ACHN (cell line): ENCODE data around the gene STXBP1.
"Not testable (repeated sequence)": the region's sequence is repeated elsewhere in the genome, so short reads cannot be mapped to it uniquely, and the experiment has no call there.

ENCODE experiments used
- DNase-seq: peaks from one replicate; pipeline ENCODE4 v3.0.0-alpha.2; 2015
- in situ Hi-C: cut with HindIII; loops from 2 replicates; pipeline ENCODE4 v1.10.0; 2017; ENCODE audit warnings: low sequenced_read_pairs, low pct_ligation_motif_present, low pct_unique_long_range_greater_than_20kb

The STXBP1 gene

GRCh38 chr9:127575875-127576778 is 36.0 kb upstream of the STXBP1 start:
- peak; percentile 23 for DNase-seq
- in situ Hi-C loops, result no loop called here

GRCh38 chr9:127577194-127577593 is 34.9 kb upstream of the STXBP1 start:
- in situ Hi-C loops, DNase-seq: not testable (repeated sequence)

- no peak for DNase-seq
- in situ Hi-C loops, result no loop called here
These were observed 33.5 kb upstream of the STXBP1 start for GRCh38 chr9:127578627-127578951.

- peak; percentile 96 for DNase-seq
- in situ Hi-C loops, result no loop called here
These were observed 32.9 kb upstream of the STXBP1 start for GRCh38 chr9:127578952-127579853.

DNA sequence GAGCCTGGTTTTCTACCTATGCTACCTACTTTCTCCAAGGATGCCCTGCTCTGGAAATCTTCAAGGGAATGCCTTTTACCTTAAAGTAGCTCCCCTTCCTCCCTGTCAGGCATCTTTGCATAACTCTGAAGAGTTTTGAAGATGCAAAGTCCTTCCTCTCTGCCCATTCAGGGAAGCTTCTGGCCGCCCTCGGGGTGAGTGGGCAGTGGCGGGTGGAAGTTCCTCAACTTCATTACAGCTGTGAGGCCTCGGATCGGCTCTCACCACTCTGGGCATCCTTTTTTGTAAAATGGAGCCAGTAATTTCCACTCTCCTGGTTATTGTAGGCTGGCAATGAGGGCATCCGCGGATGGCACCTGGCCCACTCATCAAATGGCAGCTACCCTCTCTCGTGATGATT is 31.7 kb upstream of the STXBP1 start:
- DNase-seq, result no peak
- in situ Hi-C loops, result no loop called here

DNA sequence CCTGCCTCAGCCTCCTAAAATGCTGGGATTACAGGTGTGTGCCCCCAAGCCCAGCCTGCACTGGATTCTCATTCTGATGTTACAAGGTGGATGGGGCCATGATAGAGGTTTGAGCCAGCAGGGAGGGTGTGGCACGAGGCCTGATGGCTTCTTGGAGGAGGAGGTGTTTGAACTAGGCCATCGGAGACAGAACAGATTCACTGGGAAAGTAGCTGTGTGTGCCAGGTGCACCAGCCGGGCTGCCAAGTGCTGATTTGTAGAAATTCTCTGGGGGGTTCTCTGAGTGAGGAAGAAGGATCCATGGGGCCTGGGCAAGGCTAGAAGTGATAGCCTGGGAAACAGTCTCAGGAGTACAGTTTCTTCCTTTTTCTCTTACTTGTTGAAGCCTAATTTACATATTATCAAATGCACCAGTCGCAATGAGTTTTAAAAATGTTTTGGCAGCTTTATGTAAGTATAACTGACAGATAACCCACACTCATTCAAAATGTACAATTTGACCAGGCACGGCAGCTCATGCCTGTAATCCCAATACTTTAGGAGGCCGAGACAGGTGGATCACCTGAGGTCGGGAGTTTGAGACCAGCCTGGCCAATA is 31.1 kb upstream of the STXBP1 start:
- in situ Hi-C loops, result no loop called here
- no peak for DNase-seq

DNA sequence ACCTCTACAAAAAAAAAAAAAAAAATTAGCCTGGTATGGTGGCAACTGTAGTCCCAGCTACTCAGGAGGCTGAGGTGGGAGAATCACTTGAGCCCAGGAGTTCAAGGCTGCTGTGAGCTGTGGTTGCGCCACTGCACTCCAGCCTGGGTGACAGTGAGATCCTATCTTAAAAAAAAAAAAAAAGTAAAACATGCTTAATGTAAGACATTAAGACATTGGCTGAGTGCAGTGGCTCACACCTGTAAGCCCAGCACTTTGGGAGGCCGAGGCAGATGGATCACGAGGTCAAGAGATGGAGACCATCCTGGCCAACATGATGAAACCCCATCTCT is 27.6 kb upstream of the STXBP1 start:
- in situ Hi-C loops, DNase-seq: not testable (repeated sequence)

DNA sequence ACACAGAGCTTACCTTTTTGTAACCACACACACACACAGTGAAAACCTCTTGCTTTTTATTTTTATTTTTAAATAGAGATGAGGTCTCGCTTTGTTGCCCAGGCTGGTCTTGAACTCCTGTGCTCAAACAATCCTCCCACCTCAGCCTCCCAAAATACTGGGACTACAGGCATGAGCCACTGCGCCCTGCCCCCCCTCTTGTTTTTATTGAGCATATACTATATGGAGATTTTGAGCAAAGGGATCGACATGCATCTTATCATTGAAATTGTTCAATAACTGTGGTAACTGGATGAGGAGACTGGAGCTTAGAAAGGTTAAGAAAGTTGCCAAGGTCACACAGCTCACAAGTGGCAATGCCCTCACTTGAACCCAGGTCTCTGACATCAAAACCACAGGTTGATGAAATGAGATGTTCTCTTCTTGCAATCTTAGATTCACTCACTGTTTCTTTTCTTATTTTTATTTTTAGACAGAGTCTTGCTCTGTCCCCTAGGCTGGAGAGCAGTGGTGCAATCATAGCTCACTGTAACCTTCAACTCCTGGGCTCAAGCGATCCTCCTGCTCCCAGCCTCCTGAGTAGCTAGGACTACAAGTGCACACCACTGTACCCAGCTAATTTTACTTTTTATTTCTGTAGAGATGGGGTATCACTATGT is 26.8 kb upstream of the STXBP1 start:
- in situ Hi-C loops, result no loop called here
- DNase-seq, result no peak

DNA sequence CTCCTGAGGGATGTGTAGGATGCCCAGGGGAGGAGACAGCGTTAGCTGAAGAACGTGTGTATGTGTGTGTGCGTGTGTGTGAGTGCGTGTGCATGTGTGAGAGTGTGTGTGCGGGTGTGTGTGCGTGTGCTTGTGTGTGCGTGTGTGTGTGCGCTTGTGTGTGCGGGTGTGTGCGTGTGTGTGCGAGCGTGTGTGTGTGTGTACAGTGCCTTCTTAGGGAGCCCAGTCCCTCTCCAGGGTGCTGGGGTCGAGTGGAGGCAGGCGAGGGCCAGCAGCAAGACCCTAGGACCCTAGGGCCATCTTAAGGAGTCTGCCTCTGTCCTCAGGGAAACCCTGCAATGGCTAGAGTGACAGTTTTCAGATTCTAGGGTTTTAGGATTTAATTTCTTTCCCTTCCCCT is 26.0 kb upstream of the STXBP1 start:
- no peak for DNase-seq
- in situ Hi-C loops, result no loop called here

GRCh38 chr9:127586537-127586936 is 25.5 kb upstream of the STXBP1 start:
- in situ Hi-C loops, result no loop called here
- peak; percentile 79 for DNase-seq

DNA sequence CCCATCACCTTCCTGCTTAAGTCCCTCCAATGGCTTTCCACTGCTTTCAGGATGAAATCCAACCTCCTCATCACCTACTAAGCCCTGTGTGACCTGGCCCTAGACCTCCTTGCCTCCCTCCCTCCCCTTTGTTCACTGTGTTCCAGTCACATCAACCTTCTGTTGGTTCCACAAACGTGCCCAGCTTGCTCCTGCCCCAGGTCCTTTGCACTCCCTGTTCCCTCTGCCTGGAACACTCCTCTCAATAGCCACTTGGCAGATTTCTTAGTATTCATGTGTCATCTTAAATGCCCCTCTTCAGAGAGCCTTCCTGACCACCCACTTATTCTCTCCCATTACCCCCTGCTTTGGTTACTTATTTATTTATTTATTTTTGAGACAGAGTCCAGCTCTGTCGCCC is 24.1 kb upstream of the STXBP1 start:
- in situ Hi-C loops, result no loop called here
- DNase-seq, result no peak

GRCh38 chr9:127588740-127589506 is 23.2 kb upstream of the STXBP1 start:
- in situ Hi-C loops, result no loop called here
- DNase-seq, result no peak

DNA sequence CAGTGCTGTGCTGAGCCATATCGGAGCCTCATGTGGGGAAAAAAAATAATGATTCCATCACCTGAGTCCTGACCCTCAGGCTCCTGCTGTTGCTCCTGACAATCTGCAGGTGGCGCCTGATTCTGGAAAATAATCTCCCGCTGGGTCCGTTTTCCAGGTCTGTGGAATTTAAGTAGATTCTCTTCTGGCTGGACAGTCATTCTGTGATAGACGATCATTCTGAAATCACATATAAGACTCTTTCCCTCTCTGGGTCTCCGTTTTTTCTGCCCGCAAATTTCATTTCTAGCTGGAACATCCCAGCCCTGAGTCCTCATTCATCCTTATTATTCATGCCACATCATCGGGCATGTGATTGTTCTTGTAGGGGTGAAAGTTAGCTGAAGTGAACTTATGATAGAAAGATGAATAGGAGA is 22.1 kb upstream of the STXBP1 start:
- in situ Hi-C loops, result no loop called here
- peak; percentile 71 for DNase-seq

DNA sequence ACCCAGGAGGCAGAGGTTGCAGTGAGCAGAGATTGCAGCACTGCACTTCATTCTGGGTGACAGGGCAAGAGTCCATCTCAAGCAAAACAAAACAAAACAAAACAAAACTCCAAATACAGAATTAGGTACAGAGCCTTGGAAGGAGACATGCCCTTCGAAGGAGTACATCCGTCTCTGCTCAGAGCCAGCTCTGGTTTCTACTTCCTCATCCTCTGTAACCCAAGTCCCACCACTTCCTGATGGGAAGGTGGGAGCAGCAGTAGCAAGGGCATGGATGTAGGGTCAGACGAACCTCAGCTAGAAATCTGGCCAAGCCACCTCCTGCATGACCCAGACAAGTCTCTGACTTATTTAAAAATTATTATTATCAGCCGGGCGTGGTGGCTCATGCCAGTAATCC is 16.5 kb upstream of the STXBP1 start:
- DNase-seq, result no peak
- in situ Hi-C loops, result no loop called here

DNA sequence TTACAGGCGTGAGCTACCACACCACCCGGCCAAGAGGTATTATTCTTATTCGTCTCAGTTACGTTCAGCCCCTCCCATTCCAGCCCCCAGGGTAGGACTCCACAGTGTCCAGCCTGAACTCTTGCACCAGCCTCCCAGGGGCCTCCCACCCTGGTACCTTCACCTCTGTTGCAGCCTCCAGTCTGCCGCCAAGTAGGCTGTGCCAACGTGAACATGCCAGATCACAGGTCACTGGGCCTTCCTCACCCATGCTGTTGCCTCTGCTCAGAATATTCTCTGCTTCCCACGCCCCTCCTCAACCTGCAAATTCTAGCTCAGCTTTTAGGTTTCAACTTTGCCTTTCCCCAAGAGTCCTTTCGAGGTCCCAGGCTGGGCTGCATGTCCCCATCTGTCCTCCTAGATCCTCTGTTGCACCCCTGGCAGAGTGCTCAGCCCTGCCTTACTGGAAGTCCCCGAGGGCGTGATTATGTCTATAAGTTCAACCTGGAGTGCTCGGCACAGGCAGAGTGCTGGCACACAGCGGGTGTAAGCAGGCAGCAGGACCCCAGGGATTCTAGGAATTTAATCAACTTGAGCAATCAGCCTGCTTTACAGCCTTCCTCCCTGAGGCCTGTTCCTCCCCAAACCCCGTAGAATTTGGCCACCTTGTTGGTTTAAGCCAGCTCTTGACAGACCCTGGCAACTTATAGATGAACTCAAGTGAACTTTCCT is 13.1 kb upstream of the STXBP1 start:
- in situ Hi-C loops, result no loop called here
- no peak for DNase-seq

DNA sequence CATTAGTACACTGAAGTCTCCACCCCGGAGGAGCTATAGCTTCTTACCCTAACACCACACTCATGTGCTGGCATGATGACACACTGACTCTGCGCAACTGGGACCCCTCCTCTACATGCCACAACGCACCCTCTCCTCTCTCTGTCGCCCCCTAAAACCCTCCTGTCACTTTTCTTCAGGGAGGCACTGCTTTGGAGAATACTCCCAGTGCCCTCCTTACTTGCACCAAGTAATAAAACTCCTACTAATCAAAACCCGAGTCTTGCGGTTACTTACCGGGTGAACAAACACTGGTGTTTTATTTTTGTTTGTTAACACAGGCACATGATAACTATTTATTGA is 12.6 kb upstream of the STXBP1 start:
- DNase-seq, result no peak
- in situ Hi-C loops, result no loop called here

DNA sequence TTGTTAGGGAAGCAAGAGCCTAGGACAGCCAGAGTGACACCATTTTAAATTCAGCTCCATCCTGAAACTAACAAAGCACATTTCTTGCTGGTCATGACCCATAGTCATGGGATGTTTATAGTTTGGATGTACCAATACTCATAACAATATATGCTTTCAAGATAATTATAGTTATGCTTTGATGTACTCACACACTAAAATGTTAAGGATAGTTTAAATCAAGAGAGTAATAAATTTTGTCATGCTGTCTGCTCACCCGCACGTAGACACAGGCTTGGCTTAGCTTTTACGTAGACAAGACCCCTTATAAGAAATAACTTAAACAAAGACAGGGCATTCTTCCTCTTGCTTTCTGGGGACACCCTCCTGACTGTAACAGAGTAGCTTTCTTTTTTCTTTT is 8.9 kb upstream of the STXBP1 start:
- in situ Hi-C loops, result no loop called here
- DNase-seq, result no peak

GRCh38 chr9:127606043-127606442 is 6.0 kb upstream of the STXBP1 start:
- DNase-seq, result no peak
- in situ Hi-C loops, result no loop called here
